HepG2 (cell line): ENCODE data around the gene UPB1. TPM values are rescaled to one million over a fixed set of nuclear protein-coding genes. Genes with fewer than 3 reads are reported as not detected.
A peak's percentile ranks its signal among the peaks of the same experiment; 100 is the strongest.

ENCODE experiments used
- ARID4A ChIP-seq: sonication (generic); formaldehyde crosslinking; IDR thresholded peaks from 2 replicates; pipeline ENCODE4 v1.5.0; 2020; ENCODE audit warnings: mild to moderate bottlenecking, missing genetic modification reagents, borderline replicate concordance
- BORCS8-MEF2B ChIP-seq: sonication (generic); formaldehyde crosslinking; IDR thresholded peaks from 2 replicates; pipeline ENCODE4 v1.8.0; 2022; ENCODE audit warnings: mild to moderate bottlenecking, missing genetic modification reagents
- BRD4 ChIP-seq: sonication (generic); formaldehyde crosslinking; IDR thresholded peaks from 2 replicates; pipeline ENCODE4 v1.4.0; 2020; ENCODE audit warnings: missing genetic modification reagents
- CENPT ChIP-seq: sonication (generic); formaldehyde crosslinking; IDR thresholded peaks from 2 replicates; pipeline ENCODE4 v1.8.0; 2022; ENCODE audit warnings: low read depth, mild to moderate bottlenecking, moderate library complexity, missing genetic modification reagents
- ETV5 ChIP-seq: IDR thresholded peaks from 2 replicates; pipeline ENCODE4 v1.6.1; 2018; ENCODE audit warnings: missing biosample characterization, missing genetic modification reagents, inconsistent platforms, borderline replicate concordance
- IRX3 ChIP-seq: sonication (generic); formaldehyde crosslinking; IDR thresholded peaks from 2 replicates; pipeline ENCODE4 v1.8.1; 2023; ENCODE audit warnings: mild to moderate bottlenecking, low read depth, missing genetic modification reagents, borderline replicate concordance
- MBD4 ChIP-seq: IDR thresholded peaks from 2 replicates; pipeline ENCODE4 v1.6.1; 2012; ENCODE audit warnings: low read length, inconsistent platforms, borderline replicate concordance
- MXI1 ChIP-seq: IDR thresholded peaks from 3 replicates; pipeline ENCODE4 v1.6.1; 2012; ENCODE audit warnings: low read depth, low read length, inconsistent platforms, borderline replicate concordance
- WIZ ChIP-seq: sonication (generic); formaldehyde crosslinking; IDR thresholded peaks from 2 replicates; pipeline ENCODE4 v1.5.1; 2020; ENCODE audit warnings: mild to moderate bottlenecking, missing genetic modification reagents
- ZNF17 ChIP-seq: sonication (generic); formaldehyde crosslinking; IDR thresholded peaks from 2 replicates; pipeline ENCODE4 v1.5.0; 2020; ENCODE audit warnings: mild to moderate bottlenecking, missing genetic modification reagents
- ZNF251 ChIP-seq: sonication (generic); formaldehyde crosslinking; IDR thresholded peaks from 2 replicates; pipeline ENCODE4 v1.9.0; 2021; ENCODE audit warnings: mild to moderate bottlenecking, missing genetic modification reagents
- ZNF441 ChIP-seq: sonication (generic); formaldehyde crosslinking; IDR thresholded peaks from 2 replicates; pipeline ENCODE4 v1.7.0; 2021; ENCODE audit warnings: missing genetic modification reagents, borderline replicate concordance
- ZNF496 ChIP-seq: sonication (generic); formaldehyde crosslinking; IDR thresholded peaks from 2 replicates; pipeline ENCODE4 v1.8.1; 2023; ENCODE audit warnings: mild to moderate bottlenecking, moderate library complexity, missing genetic modification reagents; ENCODE audit not compliant: insufficient replicate concordance
- ZNF549 ChIP-seq: sonication (generic); formaldehyde crosslinking; IDR thresholded peaks from 2 replicates; pipeline ENCODE4 v1.5.0; 2020; ENCODE audit warnings: missing genetic modification reagents
- ZNF563 ChIP-seq: sonication (generic); formaldehyde crosslinking; IDR thresholded peaks from 2 replicates; pipeline ENCODE4 v1.8.0; 2022; ENCODE audit warnings: mild to moderate bottlenecking, moderate library complexity, missing genetic modification reagents
- ZNF589 ChIP-seq: sonication (generic); formaldehyde crosslinking; conservative IDR thresholded peaks from 2 replicates; pipeline ENCODE4 v1.8.0; 2022; ENCODE audit warnings: mild to moderate bottlenecking, moderate library complexity, missing genetic modification reagents
- ZNF674 ChIP-seq: sonication (generic); formaldehyde crosslinking; IDR thresholded peaks from 2 replicates; pipeline ENCODE4 v1.5.0; 2020; ENCODE audit warnings: low read depth, mild to moderate bottlenecking, missing genetic modification reagents
- ZNF709 ChIP-seq: sonication (generic); formaldehyde crosslinking; IDR thresholded peaks from 2 replicates; pipeline ENCODE4 v1.5.0; 2020; ENCODE audit warnings: mild to moderate bottlenecking, missing genetic modification reagents
- polyA plus RNA-seq, 8 experiments: library from polyadenylated mRNA; depleted of rRNA in 3 of 8; stranded (reverse) in 7 of 8; unstranded in 1 of 8; fragments of >200 nt; fragmentation: Illumina TruSeq in 4 of 8; extraction: Trizol in 4 of 8; gene quantifications; 2 replicates each; pipeline versions ENCODE4 v1.2.1 to v1.2.3, GENCODE V29; 2011 to 2016; ENCODE audit warnings: low read depth in 4 of 8, missing spikeins in 1 of 8, mixed read lengths in 1 of 8; ENCODE audit not compliant: insufficient read depth in 1 of 8
- total RNA-seq, 5 experiments: library from RNA; depleted of rRNA; stranded (reverse); fragments of >200 nt; fragmentation: Illumina TruSeq; extraction: Trizol; gene quantifications; 2 replicates each; pipeline ENCODE4 v1.2.3, GENCODE V29; 2016; ENCODE audit warnings: low read depth in 1 of 5
- TF ChIP-seq, protein P1 (sequence below): sonication (generic); formaldehyde crosslinking; IDR thresholded peaks from 2 replicates; pipeline ENCODE4 v1.9.0; 2022; ENCODE audit warnings: low read depth, missing genetic modification reagents
- TF ChIP-seq, protein P2 (sequence below): sonication (generic); formaldehyde crosslinking; IDR thresholded peaks from 2 replicates; pipeline ENCODE4 v1.5.0; 2020; ENCODE audit warnings: mild to moderate bottlenecking, missing genetic modification reagents, moderate library complexity
- TF ChIP-seq, protein P3 (sequence below): sonication (generic); formaldehyde crosslinking; IDR thresholded peaks from 2 replicates; pipeline ENCODE4 v1.9.0; 2021; ENCODE audit warnings: missing genetic modification reagents, mild to moderate bottlenecking, borderline replicate concordance

UPB1 gene
- total and polyA plus RNA-seq, 2 of the 13 experiments (the other 11 are each of a cell fraction or from before 2014, with no cell fraction given) = 0.38 to 1.2 TPM

GRCh38 chr22:24525416-24526037 is 30.4 kb downstream of the UPB1 start (continued):
- peak; percentile 84; the same call in 2 of the 3 replicates for TF ChIP-seq MXI1
- TF ChIP-seq ZNF563 = peak; percentile 19; the same call in 1 of the 2 replicates
- no peak for TF ChIP-seq ZNF496
- no peak for TF ChIP-seq ZNF709 (CRISPR knock-in tag)
- TF ChIP-seq WIZ (CRISPR knock-in tag) = no peak
- no peak for TF ChIP-seq MBD4
- no peak for TF ChIP-seq ZNF251 (CRISPR knock-in tag)
- TF ChIP-seq ETV5 (CRISPR knock-in tag) = peak; percentile 60; the same call in 1 of the 2 replicates
- 0 out of 2 replicates have a peak, but pooled peaks have one; percentile 63 for TF ChIP-seq BORCS8-MEF2B (CRISPR knock-in tag)
- TF ChIP-seq, protein P1, sequence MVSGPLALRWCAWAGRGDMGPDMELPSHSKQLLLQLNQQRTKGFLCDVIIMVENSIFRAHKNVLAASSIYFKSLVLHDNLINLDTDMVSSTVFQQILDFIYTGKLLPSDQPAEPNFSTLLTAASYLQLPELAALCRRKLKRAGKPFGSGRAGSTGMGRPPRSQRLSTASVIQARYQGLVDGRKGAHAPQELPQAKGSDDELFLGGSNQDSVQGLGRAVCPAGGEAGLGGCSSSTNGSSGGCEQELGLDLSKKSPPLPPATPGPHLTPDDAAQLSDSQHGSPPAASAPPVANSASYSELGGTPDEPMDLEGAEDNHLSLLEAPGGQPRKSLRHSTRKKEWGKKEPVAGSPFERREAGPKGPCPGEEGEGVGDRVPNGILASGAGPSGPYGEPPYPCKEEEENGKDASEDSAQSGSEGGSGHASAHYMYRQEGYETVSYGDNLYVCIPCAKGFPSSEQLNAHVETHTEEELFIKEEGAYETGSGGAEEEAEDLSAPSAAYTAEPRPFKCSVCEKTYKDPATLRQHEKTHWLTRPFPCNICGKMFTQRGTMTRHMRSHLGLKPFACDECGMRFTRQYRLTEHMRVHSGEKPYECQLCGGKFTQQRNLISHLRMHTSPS (CRISPR knock-in tag) = no peak
- no peak for TF ChIP-seq ZNF549 (CRISPR knock-in tag)
- no peak for TF ChIP-seq ZNF17
- no peak for TF ChIP-seq ZNF589
- no peak for TF ChIP-seq CENPT
- TF ChIP-seq, protein P2, sequence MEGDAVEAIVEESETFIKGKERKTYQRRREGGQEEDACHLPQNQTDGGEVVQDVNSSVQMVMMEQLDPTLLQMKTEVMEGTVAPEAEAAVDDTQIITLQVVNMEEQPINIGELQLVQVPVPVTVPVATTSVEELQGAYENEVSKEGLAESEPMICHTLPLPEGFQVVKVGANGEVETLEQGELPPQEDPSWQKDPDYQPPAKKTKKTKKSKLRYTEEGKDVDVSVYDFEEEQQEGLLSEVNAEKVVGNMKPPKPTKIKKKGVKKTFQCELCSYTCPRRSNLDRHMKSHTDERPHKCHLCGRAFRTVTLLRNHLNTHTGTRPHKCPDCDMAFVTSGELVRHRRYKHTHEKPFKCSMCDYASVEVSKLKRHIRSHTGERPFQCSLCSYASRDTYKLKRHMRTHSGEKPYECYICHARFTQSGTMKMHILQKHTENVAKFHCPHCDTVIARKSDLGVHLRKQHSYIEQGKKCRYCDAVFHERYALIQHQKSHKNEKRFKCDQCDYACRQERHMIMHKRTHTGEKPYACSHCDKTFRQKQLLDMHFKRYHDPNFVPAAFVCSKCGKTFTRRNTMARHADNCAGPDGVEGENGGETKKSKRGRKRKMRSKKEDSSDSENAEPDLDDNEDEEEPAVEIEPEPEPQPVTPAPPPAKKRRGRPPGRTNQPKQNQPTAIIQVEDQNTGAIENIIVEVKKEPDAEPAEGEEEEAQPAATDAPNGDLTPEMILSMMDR (CRISPR knock-in tag) = peak; percentile 99
- no peak for TF ChIP-seq IRX3 (CRISPR knock-in tag)
- TF ChIP-seq ARID4A (CRISPR knock-in tag) = peak; percentile 61; the same call in 1 of the 2 replicates
- no peak for TF ChIP-seq ZNF674 (CRISPR knock-in tag)
- no peak for TF ChIP-seq ZNF441 (CRISPR knock-in tag)
- TF ChIP-seq BRD4 (CRISPR knock-in tag) = no peak
- TF ChIP-seq, protein P3, sequence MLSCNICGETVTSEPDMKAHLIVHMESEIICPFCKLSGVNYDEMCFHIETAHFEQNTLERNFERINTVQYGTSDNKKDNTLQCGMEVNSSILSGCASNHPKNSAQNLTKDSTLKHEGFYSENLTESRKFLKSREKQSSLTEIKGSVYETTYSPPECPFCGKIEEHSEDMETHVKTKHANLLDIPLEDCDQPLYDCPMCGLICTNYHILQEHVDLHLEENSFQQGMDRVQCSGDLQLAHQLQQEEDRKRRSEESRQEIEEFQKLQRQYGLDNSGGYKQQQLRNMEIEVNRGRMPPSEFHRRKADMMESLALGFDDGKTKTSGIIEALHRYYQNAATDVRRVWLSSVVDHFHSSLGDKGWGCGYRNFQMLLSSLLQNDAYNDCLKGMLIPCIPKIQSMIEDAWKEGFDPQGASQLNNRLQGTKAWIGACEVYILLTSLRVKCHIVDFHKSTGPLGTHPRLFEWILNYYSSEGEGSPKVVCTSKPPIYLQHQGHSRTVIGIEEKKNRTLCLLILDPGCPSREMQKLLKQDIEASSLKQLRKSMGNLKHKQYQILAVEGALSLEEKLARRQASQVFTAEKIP = no peak
